CD4-positive, alpha-beta T cell treated with Interleukin-10 for 1 hour (primary cell): Measurements from ENCODE around the gene FAM174C.

Experiments
- DNase-seq: peaks from one replicate; pipeline ENCODE4 v3.0.0-alpha.2; 2020

FAM174C gene

GRCh38 chr19:1275976-1276627 lies 772 bp downstream of the FAM174C start:
- DNase-seq = no peak

- DNase-seq = peak; percentile 42
Observed at GRCh38 chr19:1276628-1277022, 1.3 kb downstream of the FAM174C start.

- no peak for DNase-seq
Observed at GRCh38 chr19:1277061-1277460, 1.7 kb downstream of the FAM174C start.

- DNase-seq = no peak
Observed at GRCh38 chr19:1278074-1278473, 2.7 kb downstream of the FAM174C start.

- no peak for DNase-seq
Observed at GRCh38 chr19:1278713-1279660, 3.7 kb downstream of the FAM174C start.

GRCh38 chr19:1279782-1280341 lies 4.5 kb downstream of the FAM174C start:
- peak; percentile 84 for DNase-seq

GRCh38 chr19:1280636-1281568 lies 5.6 kb downstream of the FAM174C start:
- no peak for DNase-seq

- DNase-seq = no peak
Observed at GRCh38 chr19:1281569-1282287, 6.4 kb downstream of the FAM174C start.

GRCh38 chr19:1282588-1283206 lies 7.4 kb downstream of the FAM174C start:
- no peak for DNase-seq

GRCh38 chr19:1283207-1283916 lies 8.0 kb downstream of the FAM174C start:
- DNase-seq = no peak

GRCh38 chr19:1283917-1284292 lies 8.6 kb downstream of the FAM174C start:
- no peak for DNase-seq

- no peak for DNase-seq
Observed at GRCh38 chr19:1284293-1284978, 9.1 kb downstream of the FAM174C start.

GRCh38 chr19:1284979-1285736 lies 9.8 kb downstream of the FAM174C start:
- DNase-seq = no peak

GRCh38 chr19:1285737-1286360 lies 10.5 kb downstream of the FAM174C start, which contains the start of gene EFNA2:
EFNA2 (plus strand) TSS chr19:1285873; CDS start chr19:1286169, 296 bp downstream.
- DNase-seq = no peak

- no peak for DNase-seq
Observed at GRCh38 chr19:1286487-1287353, 11.4 kb downstream of the FAM174C start.

- DNase-seq = no peak
Observed at GRCh38 chr19:1287354-1288225, 12.3 kb downstream of the FAM174C start.

GRCh38 chr19:1288226-1288612 lies 12.9 kb downstream of the FAM174C start:
- no peak for DNase-seq
